PC-3 (cell line): ENCODE measurements around the gene CHST3. TPM values are rescaled to one million over a fixed set of nuclear protein-coding genes. Genes with fewer than 3 reads are reported as not detected.

Experiments used
- ATAC-seq: fragments of 200-7000 bp; cut with Tn5 transposase; 2 replicates; pipeline ENCODE4 v1.9.1; 2020; ENCODE audit warnings: mild to moderate bottlenecking, moderate library complexity
- BruUV-seq: library from RNA; stranded (reverse); fragments of 400-500 nt; replicated peaks from 2 replicates; lab custom pipeline; 2021; lab: Mats Ljungman, UMichigan
- CTCF ChIA-PET: fragments of 300-600 bp; sonication (Branson Sonifier 250); formaldehyde crosslinking; loops from one replicate; lab custom pipeline; 2022; ENCODE audit warnings: antibody characterized with exemption; lab: Charles Lee
- POLR2A ChIA-PET: fragments of 300-600 bp; sonication (Branson Sonifier 250); formaldehyde crosslinking; loops from one replicate; lab custom pipeline; 2022; ENCODE audit warnings: antibody characterized with exemption; ENCODE audit not compliant: unreplicated experiment; lab: Charles Lee
- DNase-seq: peaks from one replicate; pipeline ENCODE4 v3.0.0-alpha.2; 2015
- H2AFZ ChIP-seq: fragments of 300-600 bp; sonication (generic); 2 replicates; pipeline ENCODE4 v1.6.0; 2016; ENCODE audit warnings: antibody characterized with exemption, low read length
- H3F3A ChIP-seq: fragments of 300-600 bp; sonication (generic); one replicate; pipeline ENCODE4 v1.6.0; 2017; ENCODE audit warnings: antibody characterized with exemption, low read length, control low read depth, mild to moderate bottlenecking; ENCODE audit not compliant: unreplicated experiment
- H3K27ac ChIP-seq: fragments of 300-600 bp; sonication (generic); 2 replicates; pipeline ENCODE4 v1.5.1; 2016; ENCODE audit warnings: mild to moderate bottlenecking, low read length
- H3K27me3 ChIP-seq: fragments of 300-600 bp; sonication (generic); 2 replicates; pipeline ENCODE4 v1.6.1; 2016; ENCODE audit warnings: low read length, mixed read lengths
- H3K36me3 ChIP-seq: fragments of 300-600 bp; sonication (generic); 2 replicates; pipeline ENCODE4 v1.6.1; 2016; ENCODE audit warnings: low read depth, mixed run types, low read length, mixed read lengths
- H3K4me1 ChIP-seq: fragments of 300-600 bp; sonication (generic); 2 replicates; pipeline ENCODE4 v1.5.1; 2016; ENCODE audit warnings: low read length; ENCODE audit not compliant: insufficient read depth
- H3K4me2 ChIP-seq: fragments of 300-600 bp; sonication (generic); 2 replicates; pipeline ENCODE4 v1.6.0; 2016; ENCODE audit warnings: low read length
- H3K4me3 ChIP-seq: fragments of 300-600 bp; sonication (generic); 2 replicates; pipeline ENCODE4 v1.5.1; 2016; ENCODE audit warnings: mild to moderate bottlenecking, low read length, mixed read lengths
- H3K79me2 ChIP-seq: fragments of 300-600 bp; sonication (generic); 2 replicates; pipeline ENCODE4 v1.6.1; 2017; ENCODE audit warnings: low read length, mixed read lengths
- H3K9ac ChIP-seq: fragments of 300-600 bp; sonication (generic); 2 replicates; pipeline ENCODE4 v1.6.0; 2016; ENCODE audit warnings: mild to moderate bottlenecking, low read length
- H3K9me2 ChIP-seq: fragments of 300-600 bp; sonication (generic); replicated peaks from 2 replicates; pipeline ENCODE4 v1.6.1; 2016; ENCODE audit warnings: mixed run types, low read length, mixed read lengths
- H3K9me3 ChIP-seq: fragments of 300-600 bp; sonication (generic); 2 replicates; pipeline ENCODE4 v1.6.1; 2016; ENCODE audit warnings: low read length, mixed read lengths
- H4K20me1 ChIP-seq: fragments of 300-600 bp; sonication (generic); 2 replicates; pipeline ENCODE4 v1.6.1; 2016; ENCODE audit warnings: low read length, mixed read lengths
- EZH2 ChIP-seq: fragments of 300-600 bp; sonication (generic); IDR thresholded peaks from one replicate; pipeline ENCODE4 v1.6.1; 2017; ENCODE audit warnings: antibody characterized with exemption, mild to moderate bottlenecking, low read length; ENCODE audit not compliant: unreplicated experiment
- EZH2phosphoT487 ChIP-seq: fragments of 300-600 bp; sonication (generic); IDR thresholded peaks from 2 replicates; pipeline ENCODE4 v1.6.1; 2018; ENCODE audit warnings: mild to moderate bottlenecking, antibody characterized with exemption, low read length, borderline replicate concordance
- intact Hi-C: fragments of 100-400 bp; cut with micrococcal nuclease; formaldehyde crosslinking; loops from 2 replicates; pipeline ENCODE4 v1.9.0; 2023
- total RNA-seq: library from RNA; depleted of rRNA; stranded (reverse); fragments of >200 nt; gene quantifications from 2 replicates; pipeline ENCODE4 v1.2.3, GENCODE V29; 2014
- TF ChIP-seq, protein P1 (sequence below): fragments of 300-600 bp; sonication (generic); conservative IDR thresholded peaks from 2 replicates; pipeline ENCODE4 v1.5.1; 2017; ENCODE audit warnings: antibody characterized with exemption, low read depth, mild to moderate bottlenecking, low read length

The CHST3 gene
- total RNA-seq, 1 experiment from 2014 or later = 12.7 TPM

DNA sequence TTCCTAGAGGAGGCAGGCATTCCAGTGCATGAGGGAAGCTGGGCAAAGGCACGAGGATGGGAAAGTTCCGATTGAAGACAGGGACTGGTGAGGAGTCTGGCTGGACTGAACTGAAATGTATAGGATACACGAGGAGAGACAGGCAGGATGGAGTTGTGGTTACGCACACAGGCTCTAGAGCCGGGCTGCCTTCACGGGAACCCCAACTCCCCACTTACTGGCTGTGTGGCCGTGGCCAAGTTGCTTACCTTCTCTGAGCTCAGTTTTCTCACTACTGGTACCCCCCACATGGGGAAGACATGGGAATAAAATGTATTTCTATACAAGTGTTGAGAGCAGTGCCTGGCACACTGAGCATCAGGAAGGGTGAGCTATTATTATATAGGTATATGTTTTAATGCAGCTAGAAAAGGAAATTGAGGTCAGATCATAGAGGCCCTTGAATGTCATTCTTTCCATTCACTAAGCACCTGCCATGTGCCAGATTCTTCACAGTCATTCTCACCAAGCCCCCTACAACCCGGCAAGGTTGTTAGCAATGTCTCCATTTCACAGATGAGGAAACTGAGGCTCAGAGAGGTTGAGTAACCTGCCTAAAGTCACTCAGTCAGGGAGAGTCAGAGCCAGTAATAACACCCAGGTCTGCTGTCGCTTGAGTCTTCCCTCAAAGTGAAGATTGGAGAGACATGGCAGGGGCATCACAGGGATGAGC is 9.7 kb downstream of the CHST3 start:
- TF ChIP-seq, protein P1, sequence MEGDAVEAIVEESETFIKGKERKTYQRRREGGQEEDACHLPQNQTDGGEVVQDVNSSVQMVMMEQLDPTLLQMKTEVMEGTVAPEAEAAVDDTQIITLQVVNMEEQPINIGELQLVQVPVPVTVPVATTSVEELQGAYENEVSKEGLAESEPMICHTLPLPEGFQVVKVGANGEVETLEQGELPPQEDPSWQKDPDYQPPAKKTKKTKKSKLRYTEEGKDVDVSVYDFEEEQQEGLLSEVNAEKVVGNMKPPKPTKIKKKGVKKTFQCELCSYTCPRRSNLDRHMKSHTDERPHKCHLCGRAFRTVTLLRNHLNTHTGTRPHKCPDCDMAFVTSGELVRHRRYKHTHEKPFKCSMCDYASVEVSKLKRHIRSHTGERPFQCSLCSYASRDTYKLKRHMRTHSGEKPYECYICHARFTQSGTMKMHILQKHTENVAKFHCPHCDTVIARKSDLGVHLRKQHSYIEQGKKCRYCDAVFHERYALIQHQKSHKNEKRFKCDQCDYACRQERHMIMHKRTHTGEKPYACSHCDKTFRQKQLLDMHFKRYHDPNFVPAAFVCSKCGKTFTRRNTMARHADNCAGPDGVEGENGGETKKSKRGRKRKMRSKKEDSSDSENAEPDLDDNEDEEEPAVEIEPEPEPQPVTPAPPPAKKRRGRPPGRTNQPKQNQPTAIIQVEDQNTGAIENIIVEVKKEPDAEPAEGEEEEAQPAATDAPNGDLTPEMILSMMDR = no peak
- TF ChIP-seq EZH2 (no peak), EZH2phosphoT487 (no peak)
- Histone ChIP-seq H3K9me2 (no peaks in the 10 kb centered on the region), H3K4me2 (peak overlapping the region; percentile 71; the same call in 1 of the 2 replicates), H3K9ac (no peak overlapping the region), H4K20me1 (peaks cover 4% of the 10 kb centered on the region; the same call in 1 of the 2 replicates), H3F3A (peaks cover 6% of the 10 kb centered on the region), H3K36me3 (no peaks in the 10 kb centered on the region), H3K9me3 (no peaks in the 10 kb centered on the region), H3K4me3 (no peak overlapping the region), H3K27ac (peak overlapping the region; percentile 89), H3K4me1 (peaks cover 83% of the 10 kb centered on the region), H3K79me2 (peaks cover 83% of the 10 kb centered on the region), H3K27me3 (no peaks in the 10 kb centered on the region), H2AFZ (no peak overlapping the region)
- ATAC-seq = no peak
- intact Hi-C loops = loop anchor here (5.0 kb wide), 1 partner anchor 53 kb away; no protein-coding TSS in a partner anchor
- no TSS peak for BruUV-seq
- POLR2A ChIA-PET = no interaction called here
- CTCF ChIA-PET = interaction anchor here (0.7 to 1.1 kb wide), 2 partner anchors 16 to 51 kb away, joined by 3 read pairs; no protein-coding TSS in a partner anchor
- no peak for DNase-seq

GRCh38 chr10:71974489-71975021 is 10.4 kb downstream of the CHST3 start:
- CTCF ChIA-PET = interaction anchor here (1.1 to 1.7 kb wide), 2 partner anchors 17 to 78 kb away, joined by 3 read pairs; no protein-coding TSS in a partner anchor

More at GRCh38 chr10:71974489-71975021, 10.4 kb downstream of the CHST3 start:
- no peaks in the 10 kb centered on the region for H3K9me2 ChIP-seq
- peak overlapping the region; percentile 71 for H3K4me2 ChIP-seq
- intact Hi-C loops = loop anchor here (5.0 kb wide), 1 partner anchor 53 kb away; no protein-coding TSS in a partner anchor
- H3K9ac ChIP-seq = no peak overlapping the region
- POLR2A ChIA-PET = interaction anchor here (0.6 kb wide), 1 partner anchor 20 kb away, joined by 3 read pairs; no protein-coding TSS in a partner anchor
- H3K36me3 ChIP-seq = no peaks in the 10 kb centered on the region
- no peak overlapping the region for H2AFZ ChIP-seq
- H3F3A ChIP-seq = peaks cover 6% of the 10 kb centered on the region
- H3K9me3 ChIP-seq = no peaks in the 10 kb centered on the region
- TF ChIP-seq EZH2 (no peak), EZH2phosphoT487 (no peak)
- TF ChIP-seq, protein P1 = no peak
- no TSS peak for BruUV-seq
- H3K79me2 ChIP-seq = peaks cover 83% of the 10 kb centered on the region
- no peaks in the 10 kb centered on the region for H3K27me3 ChIP-seq
- DNase-seq (peak; percentile 73), ATAC-seq (peak; percentile 11)
- peaks cover 76% of the 10 kb centered on the region for H3K4me1 ChIP-seq
- H3K4me3 ChIP-seq = no peak overlapping the region
- H3K27ac ChIP-seq = peak overlapping the region; percentile 89
- no peaks in the 10 kb centered on the region for H4K20me1 ChIP-seq
